ENCODE measurements around the gene SORL1-AS1.

Gene SORL1-AS1

GRCh38 chr11:121427400-121427744, 25.4 kb downstream of the SORL1-AS1 start:
- Histone ChIP-seq H3K4me3 (peak overlapping the region; percentile 22 to 40 (median 28)), H3K36me3 (no peaks in the 10 kb centered on the region), H3K27ac (no peak overlapping the region), H3K9me3 (no peaks in the 10 kb centered on the region), H3K4me1 (peaks cover 0 to 12% (median 9%) of the 10 kb centered on the region in 4 donors), H3K27me3 (peaks cover 0 to 16% (median 0%) of the 10 kb centered on the region in 3 donors)
- DNase-seq: no peak
- WGBS, 5 donors: 12% methylated on average over 8 of the region's 8 CpGs
- TF ChIP-seq EP300 (IDR thresholded peaks at IDR 0.05): no peak
- no peak for TF ChIP-seq POLR2A (IDR thresholded peaks at IDR 0.05)
- TF ChIP-seq POLR2AphosphoS5 (IDR thresholded peaks at IDR 0.05): no peak
- no peak for TF ChIP-seq CTCF (IDR thresholded peaks at IDR 0.05)
- intact Hi-C loops (cut with DNase I; ENCODE audit: low total_unique reads): no loop called here

- peak; percentile 56 to 70 for DNase-seq
- H3K4me3 ChIP-seq: peak overlapping the region; percentile 22 to 40 (median 28)
- H3K4me1 ChIP-seq: peaks cover 0 to 12% (median 9%) of the 10 kb centered on the region in 4 donors
- no peak overlapping the region for H3K27ac ChIP-seq
- WGBS, 5 donors: 24 to 30% (median 27%) methylated on average over 39 to 48 of the region's 48 CpGs
- no peaks in the 10 kb centered on the region for H3K36me3 ChIP-seq
- peaks cover 0 to 16% (median 0%) of the 10 kb centered on the region in 3 donors for H3K27me3 ChIP-seq
- intact Hi-C loops (cut with DNase I; ENCODE audit: low total_unique reads): no loop called here
- no peaks in the 10 kb centered on the region for H3K9me3 ChIP-seq
- TF ChIP-seq POLR2A (IDR thresholded peaks at IDR 0.05) (no peak), CTCF (IDR thresholded peaks at IDR 0.05) (peak in 2 of 7 experiments; percentile 12)
These were observed 26.0 kb downstream of the SORL1-AS1 start for GRCh38 chr11:121426476-121427399.

GRCh38 chr11:121425828-121426227, 26.9 kb downstream of the SORL1-AS1 start:
- H3K27ac ChIP-seq: no peak overlapping the region
- WGBS, 5 donors: 89 to 96% (median 94%) methylated on average over 5 of the region's 5 CpGs
- no peaks in the 10 kb centered on the region for H3K36me3 ChIP-seq
- no peak for TF ChIP-seq EP300 (IDR thresholded peaks at IDR 0.05)
- TF ChIP-seq POLR2A (IDR thresholded peaks at IDR 0.05): no peak
- TF ChIP-seq POLR2AphosphoS5 (IDR thresholded peaks at IDR 0.05): no peak
- TF ChIP-seq CTCF (IDR thresholded peaks at IDR 0.05): no peak
- no peak for DNase-seq
- H3K4me1 ChIP-seq: peaks cover 0 to 12% (median 9%) of the 10 kb centered on the region in 4 donors
- intact Hi-C loops (cut with DNase I; ENCODE audit: low total_unique reads): no loop called here
- no peak overlapping the region for H3K4me3 ChIP-seq
- H3K27me3 ChIP-seq: peaks cover 0 to 16% (median 0%) of the 10 kb centered on the region in 3 donors
- no peaks in the 10 kb centered on the region for H3K9me3 ChIP-seq

GRCh38 chr11:121422675-121423074, 30.1 kb downstream of the SORL1-AS1 start:
- TF ChIP-seq POLR2A (IDR thresholded peaks at IDR 0.05) (no peak), CTCF (IDR thresholded peaks at IDR 0.05) (no peak), POLR2AphosphoS5 (IDR thresholded peaks at IDR 0.05) (no peak), EP300 (IDR thresholded peaks at IDR 0.05) (no peak)
- no peaks in the 10 kb centered on the region for H3K36me3 ChIP-seq
- H3K4me3 ChIP-seq: no peak overlapping the region
- H3K4me1 ChIP-seq: peaks cover 1 to 27% (median 12%) of the 10 kb centered on the region in 4 donors
- H3K9me3 ChIP-seq: no peaks in the 10 kb centered on the region
- 65 to 74% (median 68%) methylated on average over 4 of the region's 4 CpGs for WGBS, 5 donors
- intact Hi-C loops (cut with DNase I; ENCODE audit: low total_unique reads): no loop called here
- DNase-seq: no peak
- no peak overlapping the region for H3K27ac ChIP-seq
- H3K27me3 ChIP-seq: peaks cover 0 to 6% (median 0%) of the 10 kb centered on the region in 3 donors
